ENCODE results near the gene RNU2-1. TPM values are rescaled to one million over a fixed set of nuclear protein-coding genes. Genes with fewer than 3 reads are reported as not detected.
A peak's percentile ranks its signal among the peaks of the same experiment; 100 is the strongest.

The RNU2-1 gene
- total RNA-seq, 3 donors from 2014 or later (not counting 1 experiment from before 2014, with no cell fraction given), result 3,690 to 5,833 (median 5,267) TPM

DNA sequence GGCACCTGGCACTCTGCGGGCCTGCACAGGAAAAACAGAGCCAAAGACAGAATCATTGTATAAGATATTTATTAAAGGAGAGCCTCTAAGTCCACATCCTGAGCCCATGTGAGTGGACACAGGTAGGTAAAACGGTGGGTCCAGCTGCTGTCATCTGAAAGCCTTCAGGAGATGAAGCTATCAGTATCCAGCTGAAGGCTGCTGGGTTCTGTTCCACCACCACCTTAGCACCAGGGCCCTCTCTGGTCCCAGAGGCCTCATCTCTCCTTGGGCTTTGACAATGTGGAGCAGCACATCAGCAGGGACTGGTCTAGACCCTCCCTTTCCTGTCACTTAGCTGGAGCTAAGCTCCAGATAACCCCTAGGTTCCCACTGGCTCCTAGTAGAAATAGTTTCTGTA, 14.8 kb downstream of the RNU2-1 start:
- DNase-seq (no peak), ATAC-seq (no peak)
- Histone ChIP-seq H3K27me3 (ENCODE audit: control insufficient read depth, insufficient read depth, low read length) (no peaks in the 10 kb centered on the region), H3K4me1 (ENCODE audit: control insufficient read depth, insufficient read depth, low read length) (peaks cover under 1% of the 10 kb centered on the region), H3K4me3 (ENCODE audit: low read length) (no peak overlapping the region), H3K9me3 (ENCODE audit: control insufficient read depth, insufficient read depth, low read length) (no peaks in the 10 kb centered on the region), H3K27ac (ENCODE audit: low read length) (no peak overlapping the region), H3K36me3 (ENCODE audit: control insufficient read depth, insufficient read depth, low read length) (peaks cover 26% of the 10 kb centered on the region)
- H3K9me3 Mint-ChIP-seq, result no peaks in the 10 kb centered on the region
- TF ChIP-seq, protein P1, sequence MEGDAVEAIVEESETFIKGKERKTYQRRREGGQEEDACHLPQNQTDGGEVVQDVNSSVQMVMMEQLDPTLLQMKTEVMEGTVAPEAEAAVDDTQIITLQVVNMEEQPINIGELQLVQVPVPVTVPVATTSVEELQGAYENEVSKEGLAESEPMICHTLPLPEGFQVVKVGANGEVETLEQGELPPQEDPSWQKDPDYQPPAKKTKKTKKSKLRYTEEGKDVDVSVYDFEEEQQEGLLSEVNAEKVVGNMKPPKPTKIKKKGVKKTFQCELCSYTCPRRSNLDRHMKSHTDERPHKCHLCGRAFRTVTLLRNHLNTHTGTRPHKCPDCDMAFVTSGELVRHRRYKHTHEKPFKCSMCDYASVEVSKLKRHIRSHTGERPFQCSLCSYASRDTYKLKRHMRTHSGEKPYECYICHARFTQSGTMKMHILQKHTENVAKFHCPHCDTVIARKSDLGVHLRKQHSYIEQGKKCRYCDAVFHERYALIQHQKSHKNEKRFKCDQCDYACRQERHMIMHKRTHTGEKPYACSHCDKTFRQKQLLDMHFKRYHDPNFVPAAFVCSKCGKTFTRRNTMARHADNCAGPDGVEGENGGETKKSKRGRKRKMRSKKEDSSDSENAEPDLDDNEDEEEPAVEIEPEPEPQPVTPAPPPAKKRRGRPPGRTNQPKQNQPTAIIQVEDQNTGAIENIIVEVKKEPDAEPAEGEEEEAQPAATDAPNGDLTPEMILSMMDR (IDR thresholded peaks at IDR 0.05), result no peak
- intact Hi-C loops (cut with micrococcal nuclease), result no loop called here
- no peak overlapping the region for H3K4me3 Mint-ChIP-seq
- H3K27me3 Mint-ChIP-seq (ENCODE audit: low read depth in 2 of 2), result no peaks in the 10 kb centered on the region
- H3K27ac Mint-ChIP-seq, result peak overlapping the region in 1 of 2 donors; percentile 61
- H3K4me1 Mint-ChIP-seq, result peaks cover under 1 to 21% of the 10 kb centered on the region in 2 donors
- WGBS (ENCODE audit: insufficient coverage), result 98% methylated on average over 2 of the region's 2 CpGs
- H3K36me3 Mint-ChIP-seq, result no peaks in the 10 kb centered on the region

DNA sequence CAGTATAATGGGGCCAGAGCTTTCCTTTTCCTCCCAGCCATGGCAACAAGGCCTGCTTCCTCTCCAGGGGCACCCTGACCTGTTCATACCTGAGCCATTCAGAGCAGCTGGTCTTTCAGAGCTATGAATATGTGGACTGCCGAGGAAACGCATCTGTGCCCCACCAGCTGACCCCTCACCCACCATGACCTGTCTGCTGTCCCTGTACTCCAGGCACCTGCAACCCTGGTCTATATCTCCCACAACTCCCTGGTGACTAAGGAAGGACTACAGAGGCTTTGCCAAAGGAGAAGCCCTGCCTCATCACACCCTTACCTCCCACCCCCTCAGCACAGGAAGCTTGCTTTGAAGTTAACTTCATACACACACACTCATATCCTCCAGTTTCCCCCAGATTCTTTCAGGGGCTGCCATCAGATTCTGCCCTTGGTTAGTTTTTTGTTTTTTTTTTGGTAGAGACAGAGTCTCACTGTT, 16.1 kb downstream of the RNU2-1 start:
- H3K4me1 Mint-ChIP-seq, result peaks cover 3 to 28% of the 10 kb centered on the region in 2 donors
- intact Hi-C loops (cut with micrococcal nuclease), result no loop called here

DNA sequence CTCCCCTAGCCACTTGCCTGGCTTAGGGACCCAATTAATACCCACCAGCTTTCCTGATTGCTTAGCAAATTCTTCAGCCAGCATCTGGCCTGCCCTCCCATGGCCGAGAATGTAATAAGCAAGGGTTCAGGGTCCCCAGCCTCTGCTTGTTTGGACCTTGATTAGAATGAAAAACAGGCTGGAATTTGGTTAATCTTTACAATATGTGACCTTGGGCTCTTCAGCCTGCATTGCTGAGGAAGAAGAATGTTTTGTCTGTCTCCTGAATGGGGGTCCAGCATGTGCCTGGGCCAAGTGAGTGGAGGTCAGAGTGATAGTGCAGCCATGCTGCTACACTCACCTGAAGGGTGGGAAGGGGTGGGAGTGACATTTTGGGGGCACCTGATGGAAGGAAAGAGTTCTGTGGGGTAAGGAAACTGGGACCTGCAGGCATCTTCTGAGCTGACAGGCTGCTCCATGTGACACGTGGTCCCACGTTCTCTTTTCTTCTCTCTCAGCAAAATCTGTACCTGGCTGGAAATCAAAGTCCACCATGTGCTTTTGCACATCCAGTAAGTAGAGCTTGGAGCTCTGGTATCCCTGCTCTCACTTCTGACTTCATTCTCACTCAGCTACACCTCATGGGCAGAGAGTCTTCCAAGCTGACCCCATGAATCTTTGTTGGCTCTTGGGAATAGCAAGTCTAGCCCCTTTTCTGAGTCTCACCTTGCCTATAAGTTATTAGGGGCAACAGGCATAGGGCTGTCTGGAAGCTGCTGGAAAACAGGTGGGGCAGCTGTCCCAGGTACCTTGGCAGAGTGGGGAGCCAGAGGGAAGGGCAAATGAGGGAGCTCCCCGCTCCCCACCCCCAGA, 16.8 kb downstream of the RNU2-1 start:
- H3K36me3 ChIP-seq (ENCODE audit: control insufficient read depth, insufficient read depth, low read length), result peaks cover 29% of the 10 kb centered on the region
- no peak for DNase-seq
- H3K27ac ChIP-seq (ENCODE audit: low read length), result no peak overlapping the region
- H3K9me3 ChIP-seq (ENCODE audit: control insufficient read depth, insufficient read depth, low read length), result no peaks in the 10 kb centered on the region
- Mint-ChIP-seq H3K4me1 (peaks cover 10 to 35% of the 10 kb centered on the region in 2 donors), H3K27me3 (ENCODE audit: low read depth in 2 of 2) (no peaks in the 10 kb centered on the region), H3K9me3 (no peaks in the 10 kb centered on the region), H3K4me3 (no peak overlapping the region), H3K36me3 (no peaks in the 10 kb centered on the region), H3K27ac (no peak overlapping the region)
- WGBS (ENCODE audit: insufficient coverage), result 97% methylated on average over 4 of the region's 4 CpGs
- ATAC-seq, result no peak
- H3K4me1 ChIP-seq (ENCODE audit: control insufficient read depth, insufficient read depth, low read length), result peaks cover 18% of the 10 kb centered on the region
- H3K27me3 ChIP-seq (ENCODE audit: control insufficient read depth, insufficient read depth, low read length), result no peaks in the 10 kb centered on the region
- TF ChIP-seq, protein P1 (IDR thresholded peaks at IDR 0.05), result no peak
- H3K4me3 ChIP-seq (ENCODE audit: low read length), result no peak overlapping the region
- intact Hi-C loops (cut with micrococcal nuclease), result no loop called here

More for the DNA sequence above, 16.1 kb downstream of the RNU2-1 start:
- Histone ChIP-seq H3K9me3 (ENCODE audit: control insufficient read depth, insufficient read depth, low read length) (no peaks in the 10 kb centered on the region), H3K4me3 (ENCODE audit: low read length) (no peak overlapping the region), H3K4me1 (ENCODE audit: control insufficient read depth, insufficient read depth, low read length) (peaks cover 11% of the 10 kb centered on the region), H3K27ac (ENCODE audit: low read length) (no peak overlapping the region), H3K27me3 (ENCODE audit: control insufficient read depth, insufficient read depth, low read length) (no peaks in the 10 kb centered on the region), H3K36me3 (ENCODE audit: control insufficient read depth, insufficient read depth, low read length) (peaks cover 29% of the 10 kb centered on the region)
- Mint-ChIP-seq H3K27me3 (ENCODE audit: low read depth in 2 of 2) (no peaks in the 10 kb centered on the region), H3K9me3 (no peaks in the 10 kb centered on the region), H3K27ac (peak overlapping the region in 1 of 2 donors; percentile 36), H3K36me3 (no peaks in the 10 kb centered on the region), H3K4me3 (no peak overlapping the region)
- TF ChIP-seq, protein P1 (IDR thresholded peaks at IDR 0.05), result no peak
- ATAC-seq, result no peak
- DNase-seq, result no peak
- 100% methylated on average over 2 of the region's 2 CpGs for WGBS (ENCODE audit: insufficient coverage)

Data from natural killer cell (primary cell).